CD4-positive, alpha-beta T cell treated with Interleukin-6 at 100 ng/mL for 8 hours (primary cell): ENCODE data around the gene GRPEL2.
A peak's percentile ranks its signal among the peaks of the same experiment; 100 is the strongest.
"Not testable (repeated sequence)": the region's sequence is repeated elsewhere in the genome, so short reads cannot be mapped to it uniquely, and the experiment has no call there.

ENCODE experiments used
- DNase-seq: peaks from one replicate; pipeline ENCODE4 v3.0.0-alpha.2; 2020; ENCODE audit warnings: mixed read lengths, low spot score

Gene GRPEL2

GRCh38 chr5:149376711-149377447 is 31.6 kb downstream of the GRPEL2 start:
- DNase-seq, result no peak

GRCh38 chr5:149378241-149378820 is 33.0 kb downstream of the GRPEL2 start:
- DNase-seq, result no peak

- no peak for DNase-seq
These were observed 34.0 kb downstream of the GRPEL2 start, which contains the start of gene IL17B for GRCh38 chr5:149379177-149379761. Gene IL17B (minus strand): TSS chr5:149379292. CDS start chr5:149379225, 67 bp downstream.

GRCh38 chr5:149379818-149380374 is 34.6 kb downstream of the GRPEL2 start:
- DNase-seq, result no peak

- DNase-seq, result no peak
These were observed 35.3 kb downstream of the GRPEL2 start for GRCh38 chr5:149380466-149381121.

- no peak for DNase-seq
These were observed 36.1 kb downstream of the GRPEL2 start for GRCh38 chr5:149381261-149381985.

GRCh38 chr5:149381986-149382338 is 36.7 kb downstream of the GRPEL2 start:
- DNase-seq, result peak; percentile 66

- no peak for DNase-seq
These were observed 37.4 kb downstream of the GRPEL2 start for GRCh38 chr5:149382517-149383220.

GRCh38 chr5:149383399-149383798 is 38.1 kb downstream of the GRPEL2 start:
- DNase-seq, result no peak

GRCh38 chr5:149386166-149386565 is 40.9 kb downstream of the GRPEL2 start:
- DNase-seq, result no peak

GRCh38 chr5:149387081-149387631 is 41.9 kb downstream of the GRPEL2 start:
- DNase-seq, result no peak

GRCh38 chr5:149387982-149388381 is 42.7 kb downstream of the GRPEL2 start:
- DNase-seq, result no peak

- no peak for DNase-seq
These were observed 43.3 kb downstream of the GRPEL2 start for GRCh38 chr5:149388498-149389190.

GRCh38 chr5:149389552-149390495 is 44.5 kb downstream of the GRPEL2 start:
- DNase-seq, result no peak

- DNase-seq, result not testable (repeated sequence)
These were observed 45.8 kb downstream of the GRPEL2 start for GRCh38 chr5:149391076-149391475.

- DNase-seq, result no peak
These were observed 46.2 kb downstream of the GRPEL2 start for GRCh38 chr5:149391524-149391923.

- DNase-seq, result no peak
These were observed 47.4 kb downstream of the GRPEL2 start for GRCh38 chr5:149392718-149393117.

GRCh38 chr5:149394996-149395395 is 49.7 kb downstream of the GRPEL2 start:
- not testable (repeated sequence) for DNase-seq

- no peak for DNase-seq
These were observed 52.2 kb downstream of the GRPEL2 start for GRCh38 chr5:149397530-149397929.
